ENCODE measurements around the gene PLPPR1. TPM values are rescaled to one million over a fixed set of nuclear protein-coding genes. Genes with fewer than 3 reads are reported as not detected.
A peak's percentile ranks its signal among the peaks of the same experiment; 100 is the strongest.

PLPPR1 gene
- total RNA-seq = 0.95 TPM
- 0.44 TPM for polyA plus RNA-seq

DNA sequence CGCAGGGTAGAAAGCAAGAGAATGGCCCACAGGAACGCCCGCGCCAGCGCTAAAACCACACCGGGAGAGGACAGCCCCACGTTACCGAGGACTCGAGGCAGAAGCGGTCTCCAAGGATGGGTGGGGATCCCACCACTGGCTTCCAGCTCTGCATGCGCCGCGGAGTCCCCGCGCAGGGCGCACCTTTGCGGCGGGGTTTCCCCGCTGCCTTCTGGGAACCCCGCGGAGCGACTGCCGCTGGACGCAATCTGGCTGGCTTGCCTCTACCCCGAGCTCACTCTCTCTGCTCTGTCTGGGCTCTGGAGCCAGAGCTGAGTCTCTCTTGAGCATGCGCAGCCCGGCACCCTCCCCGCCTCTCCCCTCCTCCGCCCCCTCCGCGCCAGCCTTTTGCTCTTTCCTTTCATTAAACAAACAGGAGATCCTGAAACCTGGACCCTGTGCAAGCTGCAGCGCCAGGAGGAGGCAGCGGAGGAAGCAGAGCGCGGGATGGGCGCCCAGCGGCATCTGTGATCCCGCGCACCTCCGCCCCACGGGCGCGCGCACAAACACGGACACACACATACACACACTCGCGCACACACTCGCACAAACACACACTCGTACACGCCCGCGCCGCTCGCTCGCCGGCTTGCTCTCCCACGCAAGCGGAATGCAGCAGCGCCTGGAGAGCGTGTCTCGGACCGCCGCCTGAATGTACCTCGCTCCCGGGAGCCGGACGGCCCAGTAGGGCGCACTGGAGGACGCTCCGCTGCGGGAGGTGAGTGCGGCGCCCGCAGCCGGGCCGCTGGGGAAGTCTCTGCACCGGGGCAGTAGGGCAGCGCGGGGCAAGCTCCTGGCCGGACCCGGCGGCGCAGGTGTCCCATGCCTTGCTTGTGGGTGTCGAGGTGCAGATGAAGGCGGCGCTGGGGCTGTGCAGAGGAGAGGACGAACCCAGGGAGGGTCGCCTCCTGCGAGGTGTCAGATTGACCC, at the start of gene PLPPR1:
Gene PLPPR1, plus strand, starts transcription at position 382 of the 969 bp plus-strand sequence.
- no peaks in the 10 kb centered on the region for H3K4me1 ChIP-seq (ENCODE audit: insufficient read depth)
- DNase-seq (ENCODE audit: extremely low spot score) = peak; percentile 62
- peak within 1 kb of the TSS; percentile 28 for H3K4me3 ChIP-seq (ENCODE audit: low read depth, low read length)
- no peaks in the 10 kb centered on the region for H3K36me3 ChIP-seq (ENCODE audit: insufficient read depth)
- under 1% methylated on average over 89 of the region's 89 CpGs for WGBS
- no peak within 1 kb of the TSS for H3K27ac ChIP-seq (ENCODE audit: low read depth)

- Histone ChIP-seq H3K27ac (ENCODE audit: low read depth) (no peak overlapping the region), H3K36me3 (ENCODE audit: insufficient read depth) (no peaks in the 10 kb centered on the region), H3K4me1 (ENCODE audit: insufficient read depth) (no peaks in the 10 kb centered on the region), H3K4me3 (ENCODE audit: low read depth, low read length) (no peak overlapping the region)
- 44% methylated on average over 1 of the region's 1 CpG for WGBS
- no peak for DNase-seq (ENCODE audit: extremely low spot score)
Measured at GRCh38 chr9:100989731-100990130, 38.8 kb upstream of the PLPPR1 start.

DNA sequence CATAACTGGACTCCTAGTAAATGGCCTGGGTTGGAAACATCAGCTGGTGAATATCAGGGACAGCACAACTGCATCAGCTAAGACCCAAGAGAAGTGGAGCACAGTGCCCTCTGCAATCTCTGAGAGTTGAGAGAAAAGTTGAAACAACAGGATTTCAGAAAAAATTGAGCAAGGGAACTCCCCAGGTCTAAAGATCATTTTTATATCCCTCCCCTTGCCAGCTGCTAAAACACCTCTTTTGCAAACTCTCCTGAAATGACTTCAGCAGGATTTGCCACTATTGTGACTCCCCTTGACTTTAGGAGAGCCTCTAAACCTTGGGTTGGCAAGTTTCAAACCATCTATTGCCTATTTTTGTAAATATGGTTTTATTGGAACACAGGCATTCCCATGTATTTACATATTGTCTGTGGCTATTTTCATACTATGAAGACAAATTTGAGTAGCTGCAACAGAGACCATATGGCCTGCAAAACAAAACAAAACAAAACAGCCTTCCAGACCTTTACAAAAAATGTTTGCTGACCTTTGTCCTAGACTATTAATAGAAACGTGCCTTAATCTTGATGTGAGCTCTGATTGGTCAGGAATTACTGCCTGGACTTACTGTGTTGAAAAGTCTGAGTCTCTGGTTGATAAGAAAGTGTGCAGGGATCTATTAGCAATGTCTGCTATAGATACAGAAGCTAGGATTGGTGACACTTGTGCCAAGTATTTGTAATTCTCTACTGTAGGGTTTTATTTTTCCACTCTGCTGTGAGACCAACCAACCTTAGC, 37.7 kb upstream of the PLPPR1 start:
- DNase-seq (ENCODE audit: extremely low spot score) = no peak
- Histone ChIP-seq H3K4me1 (ENCODE audit: insufficient read depth) (no peaks in the 10 kb centered on the region), H3K36me3 (ENCODE audit: insufficient read depth) (no peaks in the 10 kb centered on the region), H3K27ac (ENCODE audit: low read depth) (no peak overlapping the region), H3K4me3 (ENCODE audit: low read depth, low read length) (no peak overlapping the region)
- WGBS = 3% methylated on average over 1 of the region's 1 CpG

GRCh38 chr9:100992632-100993031, 35.9 kb upstream of the PLPPR1 start:
- DNase-seq (ENCODE audit: extremely low spot score) = no peak
- WGBS = 95% methylated on average over 1 of the region's 1 CpG
- Histone ChIP-seq H3K4me1 (ENCODE audit: insufficient read depth) (no peaks in the 10 kb centered on the region), H3K27ac (ENCODE audit: low read depth) (no peak overlapping the region), H3K36me3 (ENCODE audit: insufficient read depth) (no peaks in the 10 kb centered on the region), H3K4me3 (ENCODE audit: low read depth, low read length) (no peak overlapping the region)

- Histone ChIP-seq H3K4me3 (ENCODE audit: low read depth, low read length) (no peak overlapping the region), H3K4me1 (ENCODE audit: insufficient read depth) (no peaks in the 10 kb centered on the region), H3K27ac (ENCODE audit: low read depth) (no peak overlapping the region), H3K36me3 (ENCODE audit: insufficient read depth) (no peaks in the 10 kb centered on the region)
- 72% methylated on average over 5 of the region's 5 CpGs for whole genome bisulfite sequencing
- no peak for DNase-seq (ENCODE audit: extremely low spot score)
Measured at GRCh38 chr9:100999906-101000544, 28.5 kb upstream of the PLPPR1 start.

- 77% methylated on average over 3 of the region's 3 CpGs for WGBS
- Histone ChIP-seq H3K27ac (ENCODE audit: low read depth) (no peak overlapping the region), H3K4me1 (ENCODE audit: insufficient read depth) (no peaks in the 10 kb centered on the region), H3K4me3 (ENCODE audit: low read depth, low read length) (no peak overlapping the region), H3K36me3 (ENCODE audit: insufficient read depth) (no peaks in the 10 kb centered on the region)
- no peak for DNase-seq (ENCODE audit: extremely low spot score)
Measured at GRCh38 chr9:101005246-101005645, 23.3 kb upstream of the PLPPR1 start.

DNA sequence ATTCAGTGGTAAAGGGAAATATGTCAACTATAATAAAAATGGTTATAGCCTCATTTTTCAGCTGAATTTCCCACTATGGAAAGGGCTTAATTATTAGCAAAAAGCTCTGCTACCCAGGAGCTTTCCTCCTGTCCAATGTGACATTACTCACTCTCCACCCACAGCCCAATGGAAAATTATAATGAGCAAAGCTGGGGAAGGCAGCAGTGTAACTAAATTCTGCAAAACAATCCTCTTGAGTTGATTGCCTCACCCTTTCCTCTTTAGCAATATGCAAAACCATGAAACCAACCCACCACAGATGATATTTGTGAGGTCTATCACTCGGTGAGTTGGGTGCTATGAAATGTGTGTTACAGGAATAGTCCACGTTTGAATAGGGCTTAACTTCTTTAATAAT, 14.0 kb upstream of the PLPPR1 start:
- no peak for DNase-seq (ENCODE audit: extremely low spot score)
- Histone ChIP-seq H3K36me3 (ENCODE audit: insufficient read depth) (no peaks in the 10 kb centered on the region), H3K27ac (ENCODE audit: low read depth) (no peak overlapping the region), H3K4me3 (ENCODE audit: low read depth, low read length) (no peak overlapping the region), H3K4me1 (ENCODE audit: insufficient read depth) (no peaks in the 10 kb centered on the region)
- 54% methylated on average over 2 of the region's 2 CpGs for WGBS

- no peak overlapping the region for H3K27ac ChIP-seq (ENCODE audit: low read depth)
- whole genome bisulfite sequencing = 73% methylated on average over 2 of the region's 2 CpGs
- no peak overlapping the region for H3K4me3 ChIP-seq (ENCODE audit: low read depth, low read length)
- no peaks in the 10 kb centered on the region for H3K36me3 ChIP-seq (ENCODE audit: insufficient read depth)
- no peak for DNase-seq (ENCODE audit: extremely low spot score)
- H3K4me1 ChIP-seq (ENCODE audit: insufficient read depth) = no peaks in the 10 kb centered on the region
Measured at GRCh38 chr9:101018467-101018866, 10.1 kb upstream of the PLPPR1 start.

DNA sequence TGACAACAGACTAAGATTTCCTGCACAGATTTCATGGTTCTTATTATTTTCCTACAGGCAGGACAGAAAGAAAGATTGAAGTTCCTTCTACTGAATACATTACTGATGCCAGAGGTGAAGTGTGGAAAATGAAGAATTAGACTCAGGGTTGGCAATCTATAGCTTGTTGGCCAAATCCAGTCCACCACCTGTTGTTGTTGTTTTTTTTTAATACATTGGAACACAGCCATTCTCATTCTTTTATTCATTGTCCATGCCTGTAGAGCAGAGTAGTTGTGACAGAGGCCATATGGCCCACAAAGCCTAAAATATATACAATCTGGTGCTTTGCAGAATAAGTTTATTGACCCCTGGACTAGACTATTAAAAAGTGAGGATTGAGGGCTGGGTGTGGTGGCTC, 5.8 kb upstream of the PLPPR1 start:
- no peak for DNase-seq (ENCODE audit: extremely low spot score)
- no peak overlapping the region for H3K4me3 ChIP-seq (ENCODE audit: low read depth, low read length)
- no peaks in the 10 kb centered on the region for H3K36me3 ChIP-seq (ENCODE audit: insufficient read depth)
- H3K27ac ChIP-seq (ENCODE audit: low read depth) = no peak overlapping the region
- no peaks in the 10 kb centered on the region for H3K4me1 ChIP-seq (ENCODE audit: insufficient read depth)

GRCh38 chr9:101025940-101026339, 2.6 kb upstream of the PLPPR1 start:
- DNase-seq (ENCODE audit: extremely low spot score) = no peak
- Histone ChIP-seq H3K4me1 (ENCODE audit: insufficient read depth) (no peaks in the 10 kb centered on the region), H3K27ac (ENCODE audit: low read depth) (no peak overlapping the region), H3K4me3 (ENCODE audit: low read depth, low read length) (no peak overlapping the region), H3K36me3 (ENCODE audit: insufficient read depth) (no peaks in the 10 kb centered on the region)
- WGBS = 60% methylated on average over 2 of the region's 2 CpGs

- DNase-seq (ENCODE audit: extremely low spot score) = no peak
Measured at GRCh38 chr9:101026824-101027223, 1.7 kb upstream of the PLPPR1 start.

DNA sequence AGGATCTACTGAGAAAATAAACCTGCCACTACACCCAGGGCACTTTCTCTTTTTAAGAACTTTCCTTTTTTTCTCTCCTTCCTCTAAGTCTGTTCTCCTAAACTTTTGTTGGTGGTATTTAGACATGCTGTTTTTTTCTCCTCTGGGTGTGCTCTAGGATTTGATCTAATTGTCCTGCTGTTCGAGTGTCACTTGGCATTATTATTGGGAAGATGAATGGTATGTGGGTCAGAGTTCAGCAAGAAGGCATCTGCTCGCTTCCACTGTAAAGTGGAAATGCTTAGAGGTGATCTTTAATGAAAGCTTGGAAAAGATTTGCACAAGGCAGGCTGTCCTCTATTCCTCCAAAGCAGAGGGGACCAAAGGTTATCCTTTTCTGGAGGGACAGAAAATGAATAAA, 1.3 kb upstream of the PLPPR1 start:
- no peak for DNase-seq (ENCODE audit: extremely low spot score)
- Histone ChIP-seq H3K36me3 (ENCODE audit: insufficient read depth) (no peaks in the 10 kb centered on the region), H3K4me1 (ENCODE audit: insufficient read depth) (no peaks in the 10 kb centered on the region), H3K4me3 (ENCODE audit: low read depth, low read length) (no peak overlapping the region), H3K27ac (ENCODE audit: low read depth) (no peak overlapping the region)
- 23% methylated on average over 2 of the region's 2 CpGs for WGBS

More at GRCh38 chr9:101026824-101027223, 1.7 kb upstream of the PLPPR1 start:
- Histone ChIP-seq H3K4me1 (ENCODE audit: insufficient read depth) (no peaks in the 10 kb centered on the region), H3K4me3 (ENCODE audit: low read depth, low read length) (no peak overlapping the region), H3K27ac (ENCODE audit: low read depth) (no peak overlapping the region), H3K36me3 (ENCODE audit: insufficient read depth) (no peaks in the 10 kb centered on the region)
- WGBS = 36% methylated on average over 4 of the region's 4 CpGs

- 15% methylated on average over 12 of the region's 12 CpGs for WGBS
- no peak for DNase-seq (ENCODE audit: extremely low spot score)
- no peaks in the 10 kb centered on the region for H3K4me1 ChIP-seq (ENCODE audit: insufficient read depth)
- H3K4me3 ChIP-seq (ENCODE audit: low read depth, low read length) = no peak overlapping the region
- no peaks in the 10 kb centered on the region for H3K36me3 ChIP-seq (ENCODE audit: insufficient read depth)
- H3K27ac ChIP-seq (ENCODE audit: low read depth) = no peak overlapping the region
Measured at GRCh38 chr9:101027733-101028345, 688 bp upstream of the PLPPR1 start.

Measured in urinary bladder (tissue), 4 donors.